ENCODE results near the gene MARCHF10. TPM values are rescaled to one million over a fixed set of nuclear protein-coding genes. Genes with fewer than 3 reads are reported as not detected.

MARCHF10 gene
- total RNA-seq, 6 donors from 2014 or later = 0.72 to 7.2 (median 3.2) TPM

- H3K4me1 ChIP-seq = peaks cover 0 to 4% (median 0%) of the 10 kb centered on the region in 4 donors
- no peak for DNase-seq
- TF ChIP-seq POLR2AphosphoS5 (IDR thresholded peaks at IDR 0.05) = no peak
- no peak for TF ChIP-seq CTCF (IDR thresholded peaks at IDR 0.05)
- TF ChIP-seq POLR2A (IDR thresholded peaks at IDR 0.05) = no peak
- TF ChIP-seq EP300 (IDR thresholded peaks at IDR 0.05) = no peak
- WGBS, 2 donors = 51 to 56% methylated on average over 16 of the region's 16 CpGs
- no peak overlapping the region for H3K4me3 ChIP-seq
- no peaks in the 10 kb centered on the region for H3K9me3 ChIP-seq
- no peaks in the 10 kb centered on the region for H3K36me3 ChIP-seq
- ATAC-seq (ENCODE audit: low FRiP score in 2 of 2) = peak in 1 of 2 donors; percentile 31
- H3K27ac ChIP-seq = no peak overlapping the region
- no peaks in the 10 kb centered on the region for H3K27me3 ChIP-seq
These were observed 83.5 kb downstream of the MARCHF10 start for GRCh38 chr17:62724398-62725146.

GRCh38 chr17:62723842-62724241 is 84.3 kb downstream of the MARCHF10 start:
- H3K36me3 ChIP-seq = no peaks in the 10 kb centered on the region
- H3K4me1 ChIP-seq = peaks cover 0 to 4% (median 0%) of the 10 kb centered on the region in 4 donors
- WGBS, 2 donors = 83 to 86% methylated on average over 7 of the region's 7 CpGs
- no peak for DNase-seq
- no peak for ATAC-seq (ENCODE audit: low FRiP score in 2 of 2)
- no peaks in the 10 kb centered on the region for H3K27me3 ChIP-seq
- H3K4me3 ChIP-seq = no peak overlapping the region
- TF ChIP-seq EP300 (IDR thresholded peaks at IDR 0.05) = no peak
- no peak for TF ChIP-seq POLR2AphosphoS5 (IDR thresholded peaks at IDR 0.05)
- TF ChIP-seq CTCF (IDR thresholded peaks at IDR 0.05) = no peak
- no peaks in the 10 kb centered on the region for H3K9me3 ChIP-seq
- H3K27ac ChIP-seq = no peak overlapping the region

GRCh38 chr17:62722625-62723024 is 85.5 kb downstream of the MARCHF10 start:
- ATAC-seq (ENCODE audit: low FRiP score in 2 of 2) (no peak), DNase-seq (no peak)
- 35% methylated on average over 1 of the region's 1 CpG for WGBS, 2 donors
- Histone ChIP-seq H3K4me1 (peaks cover 0 to 4% (median 0%) of the 10 kb centered on the region in 4 donors), H3K36me3 (no peaks in the 10 kb centered on the region), H3K9me3 (no peaks in the 10 kb centered on the region), H3K4me3 (no peak overlapping the region), H3K27me3 (no peaks in the 10 kb centered on the region), H3K27ac (no peak overlapping the region)
- no peak for TF ChIP-seq POLR2A (IDR thresholded peaks at IDR 0.05)
- no peak for TF ChIP-seq EP300 (IDR thresholded peaks at IDR 0.05)

- no peak overlapping the region for H3K4me3 ChIP-seq
- peak; percentile 25 to 64 for ATAC-seq (ENCODE audit: low FRiP score in 2 of 2)
These were observed 87.8 kb downstream of the MARCHF10 start for GRCh38 chr17:62720126-62720850.

More at GRCh38 chr17:62720126-62720850, 87.8 kb downstream of the MARCHF10 start:
- DNase-seq = no peak
- no peaks in the 10 kb centered on the region for H3K9me3 ChIP-seq
- H3K27ac ChIP-seq = no peak overlapping the region
- 71 to 82% methylated on average over 3 of the region's 3 CpGs for WGBS, 2 donors
- no peaks in the 10 kb centered on the region for H3K36me3 ChIP-seq
- H3K4me1 ChIP-seq = peaks cover 0 to 4% (median 0%) of the 10 kb centered on the region in 4 donors
- TF ChIP-seq CTCF (IDR thresholded peaks at IDR 0.05) = peak in 3 of 6 experiments; percentile 12 to 28 (median 26)
- TF ChIP-seq EP300 (IDR thresholded peaks at IDR 0.05) = no peak
- TF ChIP-seq POLR2AphosphoS5 (IDR thresholded peaks at IDR 0.05) = no peak
- no peaks in the 10 kb centered on the region for H3K27me3 ChIP-seq
